Measurements from ENCODE around the gene PPT2.
A peak's percentile ranks its signal among the peaks of the same experiment; 100 is the strongest.

The PPT2 gene

DNA sequence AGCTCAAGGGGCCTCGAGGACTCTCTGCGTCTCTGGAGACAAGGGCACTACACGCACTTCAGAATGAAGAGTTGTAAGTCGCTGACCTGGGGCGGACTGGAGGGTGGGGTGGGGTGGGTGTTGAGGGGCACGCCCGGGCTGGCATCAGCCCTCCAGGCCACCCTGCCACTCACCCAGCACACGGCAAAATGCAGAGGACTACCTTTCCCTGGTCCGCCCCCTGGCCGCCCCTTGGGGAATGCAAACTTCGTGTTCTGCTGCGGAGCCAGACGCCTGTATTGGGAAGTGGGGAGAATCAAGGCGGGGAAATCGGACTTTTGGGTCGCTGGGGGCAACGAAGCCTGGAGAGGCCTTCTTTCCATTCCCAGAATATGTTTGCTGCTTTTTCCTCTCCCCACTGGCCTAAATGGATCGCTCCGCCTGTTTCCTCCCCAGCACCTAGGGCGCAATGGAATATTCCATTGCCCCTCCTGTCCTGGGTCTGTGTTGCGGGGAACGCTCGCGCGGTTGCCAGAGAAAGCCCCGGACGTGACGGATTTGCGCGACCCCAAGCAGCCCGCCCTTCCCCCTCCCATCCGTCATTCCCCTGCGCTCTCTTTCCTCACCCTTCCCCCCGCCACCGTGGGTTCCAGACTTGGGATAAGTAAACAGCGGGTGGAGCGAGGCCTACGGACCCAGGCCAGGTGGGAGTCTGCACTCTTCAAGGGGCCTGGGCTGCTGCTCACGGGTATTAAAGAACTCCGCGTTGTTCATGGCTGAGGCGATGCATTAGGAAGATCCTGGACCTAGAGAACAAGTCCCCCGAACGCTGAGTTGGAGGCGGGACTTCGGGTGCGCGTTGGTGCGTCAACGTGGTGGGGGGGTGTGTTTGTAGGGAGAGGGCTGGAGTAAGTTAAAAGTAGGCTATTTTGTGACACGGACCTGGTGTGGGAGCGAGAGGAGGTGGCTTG, at the start of gene PPT2:
Gene PPT2, plus strand, starts transcription at position 578 of the 950 bp plus-strand sequence. CDS start 454 bp downstream, outside the sequence.
- peak; percentile 96 for DNase-seq

DNA sequence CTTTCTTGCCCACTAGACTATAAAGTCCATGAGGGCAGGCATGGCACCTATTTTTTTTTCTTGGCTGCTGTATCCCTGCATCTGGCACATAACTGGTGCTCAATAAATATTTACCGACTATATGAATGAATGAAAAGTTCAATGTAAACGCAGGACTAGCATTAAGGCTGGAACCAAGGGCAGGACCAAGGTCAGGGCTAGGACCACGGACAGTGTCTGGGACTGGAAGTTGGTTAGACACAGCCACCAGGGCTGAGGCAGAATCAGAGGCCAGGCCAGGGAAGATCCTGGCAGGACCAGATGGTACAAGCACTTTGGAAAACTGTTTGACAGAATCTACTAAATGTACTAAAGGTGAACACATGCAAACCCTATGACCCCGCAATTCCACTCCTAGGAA, 48.5 kb upstream of the PPT2 start:
- DNase-seq = peak; percentile 39

DNA sequence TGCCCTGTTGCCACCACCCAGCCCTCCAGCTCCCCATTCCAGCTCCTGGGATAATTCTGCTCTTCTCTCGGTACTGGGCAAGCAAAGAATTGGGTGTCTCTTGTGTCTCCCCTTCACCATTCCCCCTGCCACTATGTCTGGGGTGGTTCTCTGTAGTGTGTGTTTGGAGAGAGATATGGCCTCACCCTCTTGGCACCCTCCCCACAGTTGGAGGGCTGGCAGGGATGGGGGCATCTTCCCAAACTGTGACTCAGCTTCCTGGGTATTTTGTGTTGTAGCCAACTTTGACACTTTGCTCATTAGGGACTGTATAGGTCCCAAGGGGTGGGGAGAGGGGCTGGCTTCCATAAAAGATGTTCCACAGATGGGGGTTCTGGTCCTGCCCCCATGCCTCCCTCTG, 46.5 kb upstream of the PPT2 start:
- DNase-seq = peak; percentile 93

DNA sequence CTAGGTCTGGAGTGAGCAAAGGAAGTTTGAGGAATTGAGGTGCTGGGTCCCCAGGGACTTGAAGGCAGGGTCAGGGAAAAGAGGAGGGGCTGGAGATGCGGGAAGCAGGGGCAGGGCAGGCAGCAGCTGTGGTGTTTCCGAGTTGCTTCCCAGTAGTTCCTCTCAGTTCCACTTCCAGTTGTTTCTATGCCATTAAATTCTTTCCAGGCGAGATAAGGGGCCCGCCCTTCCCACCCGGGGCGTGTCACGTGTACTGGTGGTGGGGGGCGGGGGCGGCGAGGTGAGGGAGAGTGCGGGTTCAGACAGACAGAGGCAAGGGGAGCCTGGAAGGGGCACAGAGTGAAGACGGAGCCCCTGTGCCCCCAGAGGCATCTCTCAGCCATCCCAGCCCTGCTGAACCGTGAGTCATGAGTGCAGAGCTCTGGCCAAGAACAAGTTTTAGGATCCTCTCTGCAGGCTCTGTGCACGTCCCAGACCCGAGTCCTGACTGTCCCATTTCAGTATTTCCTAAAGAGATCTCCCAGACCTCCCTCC, 45.8 kb upstream of the PPT2 start:
- DNase-seq = peak; percentile 63

DNA sequence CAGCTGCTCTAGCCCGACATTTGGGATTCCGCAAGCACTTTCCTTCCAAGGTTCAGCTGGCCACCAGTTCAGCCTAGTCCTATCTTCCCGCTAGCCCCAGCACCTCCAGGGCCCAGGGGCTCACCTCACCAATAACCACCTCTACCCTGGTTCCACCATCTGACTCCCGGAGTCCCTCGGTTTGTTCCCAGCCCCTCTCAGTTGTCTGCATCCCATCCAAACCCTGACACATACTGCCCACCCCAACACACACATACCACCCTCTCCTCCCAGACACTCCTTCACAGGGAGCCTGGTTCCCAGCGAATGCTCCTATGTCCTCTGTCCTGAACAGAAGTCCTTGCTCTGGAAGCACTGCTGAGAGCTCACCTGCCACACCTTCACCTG, 45.2 kb upstream of the PPT2 start:
- no peak for DNase-seq

DNA sequence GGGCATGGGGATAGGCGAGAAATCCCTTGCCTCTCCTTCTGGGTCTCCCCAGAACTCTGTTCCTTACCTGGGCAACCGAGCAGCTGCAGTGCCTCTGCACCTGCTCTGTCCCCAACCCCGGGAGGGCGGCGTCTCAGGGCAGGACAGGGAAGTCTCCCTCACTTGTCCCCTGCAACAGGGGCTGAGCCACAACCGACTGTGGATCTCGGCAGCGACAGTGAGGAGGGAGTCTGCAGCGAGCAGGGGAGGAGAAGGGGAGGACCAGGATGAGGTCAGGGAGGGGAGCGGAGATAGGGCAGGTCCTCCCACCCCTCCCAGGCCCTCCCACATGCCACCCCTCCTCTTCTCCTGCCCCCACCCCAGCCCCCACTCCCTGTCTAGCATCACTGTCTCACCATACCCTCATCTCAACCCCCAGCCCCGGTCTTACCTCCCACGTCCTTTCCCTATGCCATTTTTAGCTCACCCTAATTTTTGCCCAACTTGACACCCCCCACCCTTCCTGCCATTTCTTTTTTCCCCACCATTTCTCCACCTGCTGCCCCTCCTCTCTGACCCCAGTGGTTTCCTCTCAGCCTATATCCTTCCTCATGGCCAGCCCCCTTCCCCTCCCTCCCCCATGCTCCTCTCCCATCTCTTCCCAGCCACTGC, 44.7 kb upstream of the PPT2 start, which contains the start of gene TNXB:
Gene TNXB, minus strand, starts transcription at position 225 of the 651 bp plus-strand sequence. CDS start 11,140 bp downstream, outside the sequence.
- peak; percentile 70 for DNase-seq

- no peak for DNase-seq
These were observed 44.2 kb upstream of the PPT2 start for GRCh38 chr6:32109765-32110160.

DNA sequence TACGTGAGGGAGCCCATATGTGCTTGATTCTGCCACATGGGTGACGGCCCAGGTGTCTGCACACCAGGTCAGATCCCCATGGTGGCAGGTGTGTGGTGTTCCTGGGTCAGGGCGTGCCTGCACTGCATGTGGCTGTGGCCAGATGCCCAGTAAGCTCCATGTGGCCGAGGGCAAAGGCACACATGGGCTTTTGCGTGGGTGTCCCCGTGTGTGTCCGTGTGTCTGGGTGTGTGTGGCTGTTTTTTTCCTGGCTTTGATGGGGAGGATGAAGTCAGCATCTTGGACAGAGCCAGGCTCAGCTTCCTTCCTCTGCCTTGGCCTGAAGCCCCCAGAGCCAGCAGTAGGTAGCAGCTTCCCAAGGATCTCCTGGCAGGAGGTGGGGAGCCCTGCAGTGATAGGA, 43.3 kb upstream of the PPT2 start:
- DNase-seq = no peak

- no peak for DNase-seq
These were observed 42.4 kb upstream of the PPT2 start for GRCh38 chr6:32111424-32112066.

DNA sequence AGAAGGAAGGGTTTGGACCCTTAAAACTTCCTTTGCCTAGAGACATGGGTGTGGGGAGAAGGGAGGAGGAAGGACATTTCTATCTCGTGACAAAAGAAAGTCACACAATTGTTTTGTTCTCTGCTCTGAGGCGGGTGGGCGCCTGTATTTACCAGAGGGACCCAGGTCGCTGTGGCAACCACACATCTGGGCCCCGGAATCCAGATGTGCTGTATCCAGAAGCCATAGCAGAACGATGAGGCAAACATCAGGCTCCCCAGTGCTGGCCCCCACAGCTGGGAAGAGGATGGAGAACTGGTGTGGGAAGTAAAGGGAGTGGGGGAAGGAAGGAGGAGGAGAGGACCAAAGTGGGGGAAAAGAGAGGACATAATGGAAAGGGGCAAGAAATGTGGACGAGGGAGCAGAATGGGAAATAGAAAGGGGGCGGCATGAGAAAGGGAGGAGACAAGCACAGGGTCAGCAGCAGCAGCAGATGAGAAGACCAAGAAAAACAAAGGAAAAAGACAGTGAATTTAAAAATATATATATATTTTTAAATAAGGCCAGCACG, 41.4 kb upstream of the PPT2 start:
- no peak for DNase-seq

DNA sequence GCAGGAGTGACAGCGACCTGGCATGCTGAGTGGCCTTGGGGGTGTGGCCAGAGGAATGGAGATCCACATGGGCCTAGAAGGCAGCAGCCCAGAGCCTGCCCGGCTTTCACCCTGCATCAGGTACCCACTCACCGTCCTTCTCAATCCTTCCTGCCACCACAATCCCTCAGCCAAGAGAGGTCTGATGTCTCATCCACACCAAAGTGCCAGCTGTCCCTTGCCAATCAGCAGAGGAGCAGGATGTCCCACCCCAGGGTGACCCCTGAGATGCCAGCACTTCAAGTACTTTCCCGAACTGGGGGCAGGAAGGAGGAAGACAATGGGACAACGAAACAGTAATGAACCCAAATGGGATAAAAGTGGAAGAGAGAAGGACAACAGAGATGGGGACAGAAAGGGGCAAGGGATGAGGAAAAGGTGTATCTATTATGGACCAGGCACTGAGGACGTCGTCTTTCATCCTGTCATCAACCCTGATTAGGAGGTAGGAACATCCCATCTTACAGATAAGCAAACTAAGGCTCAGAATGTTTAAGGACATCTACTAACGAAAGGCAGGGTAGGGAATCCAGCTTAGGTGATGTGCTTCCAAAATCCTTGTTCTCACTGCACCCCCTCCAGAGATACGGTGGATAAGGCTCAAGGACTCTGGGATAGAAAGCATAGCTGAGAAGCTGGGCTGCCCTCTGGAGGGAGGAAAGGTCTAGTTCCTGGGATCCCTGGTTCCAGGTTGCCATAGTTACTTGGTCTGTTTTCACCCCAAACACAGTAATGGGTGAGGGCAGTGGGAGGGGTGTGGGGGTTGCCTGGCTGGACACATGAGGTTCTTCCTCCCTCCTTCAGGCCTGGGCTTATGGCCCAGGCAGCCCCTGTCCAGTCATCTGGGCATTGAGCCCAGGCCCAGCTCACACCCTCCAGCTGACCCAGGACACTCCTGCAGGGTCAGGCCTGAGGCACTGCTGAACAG, 40.3 kb upstream of the PPT2 start:
- DNase-seq = no peak

GRCh38 chr6:32114796-32115195, 39.1 kb upstream of the PPT2 start:
- no peak for DNase-seq

- DNase-seq = no peak
These were observed 38.3 kb upstream of the PPT2 start for GRCh38 chr6:32115623-32116022.

DNA sequence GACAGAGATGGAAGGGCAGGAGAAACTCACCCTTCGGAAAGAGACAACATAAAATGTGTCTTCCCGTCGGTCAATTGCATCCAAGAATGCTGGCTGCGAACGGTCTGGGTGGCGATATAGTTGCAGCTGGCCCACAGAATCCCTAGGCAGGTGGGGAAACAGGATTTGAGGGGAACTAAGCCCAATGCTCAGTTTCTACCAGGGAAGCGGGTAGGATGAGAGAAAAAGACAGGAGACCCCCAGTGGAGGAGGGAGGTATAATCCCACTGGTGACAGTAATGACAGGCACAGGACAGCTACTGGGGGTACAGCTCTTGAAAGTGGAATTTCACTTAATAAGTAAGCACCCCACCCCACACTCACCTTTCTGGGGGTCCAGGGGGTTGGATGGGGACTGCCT, 37.3 kb upstream of the PPT2 start:
- peak; percentile 43 for DNase-seq

GRCh38 chr6:32117461-32117860, 36.5 kb upstream of the PPT2 start:
- DNase-seq = no peak

- DNase-seq = peak; percentile 83
These were observed 34.9 kb upstream of the PPT2 start for GRCh38 chr6:32118782-32119628.

- DNase-seq = no peak
These were observed 33.3 kb upstream of the PPT2 start for GRCh38 chr6:32120573-32121059.

DNA sequence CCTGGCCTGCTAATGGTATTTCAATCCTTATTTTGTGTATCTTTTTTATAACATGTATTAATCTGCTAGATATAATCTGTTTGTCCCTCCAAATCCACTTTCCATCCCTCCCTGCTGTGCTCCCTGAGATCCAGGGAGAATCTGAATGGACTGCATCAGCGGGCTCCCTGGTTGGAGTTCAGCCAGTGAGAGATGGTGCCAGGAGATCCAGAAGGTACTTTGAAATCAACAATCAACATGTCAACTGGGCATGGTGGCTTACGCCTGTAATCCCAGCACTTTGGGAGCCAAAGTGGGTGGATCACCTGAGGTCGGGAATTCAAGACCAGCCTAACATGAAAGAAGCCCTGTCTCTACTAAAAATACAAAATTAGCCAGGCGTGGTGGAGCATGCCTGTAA, 30.3 kb upstream of the PPT2 start:
- no peak for DNase-seq

DNA sequence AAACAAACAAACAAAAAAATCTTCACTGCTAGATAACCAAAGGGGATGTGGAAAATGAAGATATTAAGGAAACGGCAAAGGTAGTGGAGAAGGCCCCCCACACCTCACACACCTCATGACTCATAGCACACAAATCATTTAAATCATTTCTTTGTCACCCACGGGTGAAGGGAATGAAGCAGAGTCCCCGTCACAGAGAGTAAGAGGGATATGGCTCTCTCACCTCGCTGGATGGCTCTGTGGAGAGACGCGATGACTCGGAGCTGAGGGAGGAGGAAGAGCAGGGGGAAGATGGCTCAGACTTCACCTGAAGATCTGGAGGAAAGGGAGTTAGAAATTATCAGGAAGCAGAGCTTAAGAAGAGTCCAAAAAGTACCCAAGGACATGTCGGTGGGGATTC, 27.1 kb upstream of the PPT2 start:
- no peak for DNase-seq

DNA sequence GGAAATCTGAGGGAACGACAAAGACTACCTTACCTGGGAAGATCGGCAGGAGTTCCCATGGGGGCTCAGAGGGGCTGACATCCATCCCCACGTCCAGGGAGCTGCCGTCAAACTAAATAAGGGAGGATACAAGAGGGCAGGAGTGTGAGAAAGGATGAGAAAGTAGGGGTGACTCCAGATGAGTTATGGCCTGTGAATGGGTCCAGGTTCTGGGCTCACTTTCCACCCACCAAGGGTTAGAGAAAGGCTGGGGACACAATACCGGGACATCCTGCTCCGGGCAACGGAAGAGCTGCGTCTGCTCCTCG, 26.6 kb upstream of the PPT2 start:
- DNase-seq = no peak
